Measurements from ENCODE around the gene RAB38.

RAB38 gene

GRCh38 chr11:88103337-88104206 is 71.7 kb downstream of the RAB38 start:
- DNase-seq (ENCODE audit: low spot score) = peak; percentile 69

GRCh38 chr11:88102598-88102934 is 72.7 kb downstream of the RAB38 start:
- no peak for DNase-seq (ENCODE audit: low spot score)

- no peak for DNase-seq (ENCODE audit: low spot score)
Measured at GRCh38 chr11:88101881-88102597, 73.2 kb downstream of the RAB38 start.

- no peak for DNase-seq (ENCODE audit: low spot score)
Measured at GRCh38 chr11:88100151-88100550, 75.1 kb downstream of the RAB38 start.

DNA sequence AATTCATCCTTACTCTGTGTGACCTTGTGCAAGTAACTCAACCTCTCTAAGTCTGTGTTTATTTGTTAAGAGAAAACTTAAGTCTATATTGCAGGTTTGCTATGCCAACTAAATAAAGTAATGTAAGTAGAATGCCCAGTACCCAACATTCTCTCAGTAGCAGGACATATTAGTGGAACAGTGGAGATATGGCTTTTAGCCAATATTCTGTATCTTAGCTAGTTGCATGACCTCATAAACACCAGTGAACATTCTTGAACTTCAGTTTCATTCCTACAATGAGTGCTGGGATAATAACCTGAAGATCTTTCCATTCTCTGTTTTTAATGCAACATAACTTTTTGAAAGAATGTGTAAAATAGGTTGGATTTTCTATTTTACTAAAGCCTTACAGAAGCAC is 77.0 kb downstream of the RAB38 start:
- no peak for DNase-seq (ENCODE audit: low spot score)

DNA sequence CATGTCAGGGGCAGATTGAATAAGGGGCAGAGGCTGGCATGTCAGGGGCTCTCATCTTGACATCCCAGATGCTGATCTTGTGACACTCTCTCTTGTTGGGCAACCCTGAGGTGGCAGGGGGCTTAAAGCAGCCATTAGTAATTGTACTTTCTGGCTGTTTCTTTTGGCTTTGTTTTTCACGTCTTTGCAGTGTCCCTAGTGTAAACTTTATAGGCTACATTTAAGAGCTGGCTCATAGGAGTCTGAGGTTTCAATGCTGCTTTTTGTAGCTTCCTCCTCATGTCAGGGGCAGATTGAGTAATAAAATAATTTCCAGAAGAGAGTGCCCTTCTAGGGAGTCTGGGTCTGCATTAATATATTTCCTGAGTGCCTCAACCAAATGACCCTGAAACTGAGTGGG is 86.1 kb downstream of the RAB38 start:
- DNase-seq (ENCODE audit: low spot score) = no peak

- no peak for DNase-seq (ENCODE audit: low spot score)
Measured at GRCh38 chr11:88087337-88087736, 87.9 kb downstream of the RAB38 start.

DNA sequence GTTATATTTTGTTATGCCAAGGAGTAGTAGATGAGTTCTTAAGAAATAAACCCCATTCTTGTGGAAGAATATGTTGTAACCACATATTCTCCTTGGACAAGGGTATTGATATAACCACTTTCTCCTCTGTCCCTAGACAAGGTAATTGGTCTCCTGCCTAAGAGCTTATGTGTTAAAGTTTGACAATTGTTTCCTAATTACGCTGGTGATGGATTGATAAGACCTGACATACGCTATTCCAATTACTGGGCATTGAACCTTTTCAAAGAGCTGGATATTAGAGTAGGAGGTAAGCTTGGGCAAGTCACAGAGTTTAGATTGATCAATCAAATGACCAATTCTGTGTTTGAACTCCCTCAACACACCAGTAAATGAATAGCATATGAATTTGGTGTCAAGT is 88.9 kb downstream of the RAB38 start:
- no peak for DNase-seq (ENCODE audit: low spot score)

DNA sequence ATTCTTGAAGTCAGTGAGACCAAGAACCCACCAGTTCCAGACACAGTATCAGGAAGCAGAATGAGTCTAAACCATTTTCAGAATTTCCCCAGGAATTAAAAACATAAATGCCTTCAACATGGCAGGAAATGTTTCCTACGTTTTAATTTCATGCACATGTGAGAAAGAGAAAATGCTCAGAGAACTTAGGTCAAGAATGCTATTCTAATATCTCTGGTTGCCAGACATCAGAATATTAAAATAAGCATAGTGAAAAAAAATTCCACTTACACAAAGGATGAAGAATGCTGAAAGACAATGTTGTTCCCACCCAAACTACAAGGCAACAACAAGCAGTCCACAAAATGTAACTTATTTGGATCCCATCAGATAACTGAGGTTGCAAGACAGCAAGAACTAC is 104.8 kb downstream of the RAB38 start:
- DNase-seq (ENCODE audit: low spot score) = no peak

GRCh38 chr11:88068848-88069554 is 106.2 kb downstream of the RAB38 start:
- no peak for DNase-seq (ENCODE audit: low spot score)

DNA sequence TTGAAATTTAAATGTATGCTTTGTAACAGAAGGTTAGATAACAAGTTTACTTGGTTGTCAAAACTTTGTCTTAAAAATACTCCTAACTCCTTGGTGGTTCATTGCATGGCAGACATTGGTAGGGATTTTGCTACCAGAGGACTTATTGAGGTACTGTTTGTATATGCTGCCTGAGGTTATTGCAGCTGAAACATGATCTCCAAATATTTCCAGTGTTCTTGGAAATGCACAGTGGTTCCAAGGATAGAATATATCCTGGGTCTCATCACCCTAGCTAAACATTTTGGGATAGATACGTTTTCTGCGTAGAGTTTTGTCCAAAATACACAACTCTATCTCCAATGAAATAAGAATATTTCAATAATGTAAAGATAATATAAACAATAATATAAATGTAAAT is 109.2 kb downstream of the RAB38 start:
- DNase-seq (ENCODE audit: low spot score) = no peak

DNA sequence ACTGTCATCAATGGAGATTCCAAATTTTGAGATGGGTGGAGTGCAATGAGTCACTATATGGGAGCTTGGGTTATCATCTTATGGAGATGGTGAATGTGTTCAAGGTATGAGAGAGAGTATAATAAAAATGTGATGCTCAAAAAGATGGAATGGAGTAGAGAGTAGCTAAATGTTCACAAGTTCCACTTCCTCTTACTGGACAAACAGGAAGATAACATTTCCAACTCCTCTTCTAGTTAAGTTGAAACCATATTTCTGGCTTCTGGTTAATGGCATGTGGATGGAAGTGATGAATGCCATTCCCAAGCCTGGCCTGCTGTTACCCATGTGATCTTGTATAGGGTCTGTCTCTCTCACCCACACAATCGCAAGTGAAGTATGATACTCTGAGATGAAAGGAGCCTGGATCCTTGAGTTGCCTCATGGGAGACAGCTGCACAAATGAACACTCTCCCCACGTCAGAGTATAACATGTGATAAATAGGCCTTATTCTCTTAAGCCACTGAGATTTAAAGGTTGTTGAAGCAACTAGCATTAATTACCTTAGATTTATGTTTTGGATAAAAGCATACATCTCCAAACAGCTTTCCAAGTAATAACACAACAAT is 111.0 kb downstream of the RAB38 start:
- no peak for DNase-seq (ENCODE audit: low spot score)
